Body of pancreas (tissue), 4 donors: ENCODE measurements around the gene EPDR1. TPM values are rescaled to one million over a fixed set of nuclear protein-coding genes. Genes with fewer than 3 reads are reported as not detected.

Source experiments
- ATAC-seq: fragments of 150-250 bp; one replicate; pipeline ENCODE4 v1.9.1; 2016
- DNase-seq, 4 donors: peaks; one replicate each; pipeline ENCODE4 v3.0.0-alpha.2; 2019
- H3K27ac ChIP-seq, 4 donors: fragments of 200-600 bp; sonication (generic); 1 replicate in 3 of 4; 2 replicates in 1 of 4; pipeline versions ENCODE4 v1.5.1 to v1.6.1; 2016 to 2019; ENCODE audit warnings: mild to moderate bottlenecking in 1 of 4, mixed read lengths in 1 of 4, moderate library complexity in 1 of 4
- H3K27me3 ChIP-seq, 2 donors: fragments of 200-600 bp; sonication (generic); one replicate each; pipeline ENCODE4 v1.6.0; 2016; ENCODE audit warnings: mild to moderate bottlenecking in 1 of 2
- H3K36me3 ChIP-seq, 2 donors: fragments of 200-600 bp; sonication (generic); replicated peaks in 1 of 2; 2 replicates each; pipeline ENCODE4 v1.5.1; 2016; ENCODE audit warnings: low read depth in 2 of 2; ENCODE audit not compliant: insufficient read depth in 1 of 2
- H3K4me1 ChIP-seq: fragments of 200-600 bp; sonication (generic); one replicate; pipeline ENCODE4 v1.6.0; 2016
- H3K4me3 ChIP-seq, 2 donors: fragments of 200-600 bp; sonication (generic); 1 replicate in 1 of 2; 2 replicates in 1 of 2; pipeline ENCODE4 v1.5.1; 2016 to 2019
- H3K9me3 ChIP-seq, 3 donors: fragments of 200-600 bp; sonication (generic); 1 replicate in 2 of 3; 2 replicates in 1 of 3; pipeline ENCODE4 v1.5.1; 2016
- CTCF ChIP-seq, 7 experiments: fragments of 450-650 bp in 4 of 7; fragments of 200-600 bp in 3 of 7; sonication (generic) in 3 of 7; IDR thresholded peaks; one replicate each; pipeline ENCODE4 v1.5.1; 2016 to 2019; ENCODE audit warnings: antibody characterized with exemption in 7 of 7
- POLR2A ChIP-seq, 3 donors: fragments of 450-650 bp; IDR thresholded peaks; one replicate each; pipeline ENCODE4 v1.6.1; 2016; ENCODE audit warnings: antibody characterized with exemption in 3 of 3, mild to moderate bottlenecking in 2 of 3
- WGBS, 2 donors: methylation state at CpG; one replicate each; pipeline ENCODE4 v1.1.5; 2017; 5-methylcytosine and 5-hydroxymethylcytosine counted together
- intact Hi-C: fragments of 100-400 bp; cut with DNase I; formaldehyde crosslinking; loops from one replicate; pipeline ENCODE4 v1.15.1; 2023
- total RNA-seq, 2 donors: library from RNA; depleted of rRNA; stranded (reverse); fragments of >200 nt; gene quantifications; one replicate each; pipeline ENCODE4 v1.1.0, GENCODE V29; 2016

The EPDR1 gene
- total RNA-seq, 2 donors from 2014 or later = 17.6 to 24.7 TPM

GRCh38 chr7:37920849-37921805 lies 687 bp downstream of the EPDR1 start:
- 1% methylated on average over 32 to 63 of the region's 63 CpGs for WGBS, 2 donors
- ATAC-seq (peak; percentile 63), DNase-seq (peak; percentile 63 to 73 (median 68))
- intact Hi-C loops = no loop called here
- peak in 2 of 3 donors; percentile 52 to 60 for TF ChIP-seq POLR2A (IDR thresholded peaks at IDR 0.05)
- TF ChIP-seq CTCF (IDR thresholded peaks at IDR 0.05) = no peak
- no peaks in the 10 kb centered on the region for H3K36me3 ChIP-seq
- peak overlapping the region; percentile 91 to 96 (median 93) for H3K27ac ChIP-seq
- no peaks in the 10 kb centered on the region for H3K9me3 ChIP-seq
- peak overlapping the region; percentile 74 to 93 for H3K4me3 ChIP-seq
- no peaks in the 10 kb centered on the region for H3K27me3 ChIP-seq
- peaks cover 44% of the 10 kb centered on the region for H3K4me1 ChIP-seq

GRCh38 chr7:37921876-37922275 lies 1.4 kb downstream of the EPDR1 start:
- TF ChIP-seq CTCF (IDR thresholded peaks at IDR 0.05) (no peak), POLR2A (IDR thresholded peaks at IDR 0.05) (no peak)
- DNase-seq (no peak), ATAC-seq (no peak)
- no peaks in the 10 kb centered on the region for H3K36me3 ChIP-seq
- no peaks in the 10 kb centered on the region for H3K27me3 ChIP-seq
- intact Hi-C loops = no loop called here
- peaks cover 37% of the 10 kb centered on the region for H3K4me1 ChIP-seq
- H3K9me3 ChIP-seq = no peaks in the 10 kb centered on the region
- no peak overlapping the region for H3K27ac ChIP-seq
- no peak overlapping the region for H3K4me3 ChIP-seq
- 50 to 64% methylated on average over 4 of the region's 4 CpGs for WGBS, 2 donors

GRCh38 chr7:37923996-37924395 lies 3.6 kb downstream of the EPDR1 start:
- Histone ChIP-seq H3K36me3 (no peaks in the 10 kb centered on the region), H3K9me3 (no peaks in the 10 kb centered on the region), H3K4me1 (peaks cover 37% of the 10 kb centered on the region), H3K27ac (no peak overlapping the region), H3K27me3 (no peaks in the 10 kb centered on the region), H3K4me3 (no peak overlapping the region)
- no peak for TF ChIP-seq POLR2A (IDR thresholded peaks at IDR 0.05)
- TF ChIP-seq CTCF (IDR thresholded peaks at IDR 0.05) = no peak
- DNase-seq (no peak), ATAC-seq (no peak)
- WGBS, 2 donors = 73 to 93% methylated on average over 1 of the region's 1 CpG
- intact Hi-C loops = no loop called here

- intact Hi-C loops = no loop called here
- peaks cover 37% of the 10 kb centered on the region for H3K4me1 ChIP-seq
- WGBS, 2 donors = 62 to 69% methylated on average over 3 of the region's 3 CpGs
- no peaks in the 10 kb centered on the region for H3K36me3 ChIP-seq
- no peaks in the 10 kb centered on the region for H3K27me3 ChIP-seq
- H3K4me3 ChIP-seq = no peak overlapping the region
- no peaks in the 10 kb centered on the region for H3K9me3 ChIP-seq
- TF ChIP-seq CTCF (IDR thresholded peaks at IDR 0.05) (no peak), POLR2A (IDR thresholded peaks at IDR 0.05) (no peak)
- ATAC-seq (no peak), DNase-seq (no peak)
- no peak overlapping the region for H3K27ac ChIP-seq
Measured at GRCh38 chr7:37924491-37925041, 4.1 kb downstream of the EPDR1 start.
